SK-N-SH (cell line): ENCODE results near the gene SYNE3. TPM values are rescaled to one million over a fixed set of nuclear protein-coding genes. Genes with fewer than 3 reads are reported as not detected.

ENCODE experiments used
- CTCF ChIA-PET: fragments of 300-600, 350-600 bp; formaldehyde crosslinking; extraction: SDS; loops from one replicate; lab custom pipeline; 2021; lab: Yijun Ruan, JAX
- POLR2A ChIA-PET: fragments of 350-600 bp; sonication (Branson Sonifier 250); formaldehyde crosslinking; extraction: SDS; loops from one replicate; lab custom pipeline; 2020; ENCODE audit warnings: antibody characterized with exemption, inconsistent platforms; lab: Yijun Ruan, JAX
- DNase-seq: peaks from one replicate; pipeline ENCODE4 v3.0.0; 2012
- H2AFZ ChIP-seq: fragments of 200-600 bp; sonication (generic); 2 replicates; pipeline ENCODE4 v1.8.1; 2016; ENCODE audit warnings: antibody characterized with exemption, mild to moderate bottlenecking, low read depth
- H3F3A ChIP-seq: fragments of 200-600 bp; sonication (generic); replicated peaks from 2 replicates; pipeline ENCODE3; 2016; ENCODE audit warnings: antibody characterized with exemption, mild to moderate bottlenecking; ENCODE audit not compliant: insufficient read depth
- H3K27ac ChIP-seq, 2 experiments: fragments of 200-500 bp in 1 of 2; fragments of 200-600 bp in 1 of 2; sonication (Bioruptor generic) in 1 of 2; sonication (generic), shearing (Covaris generic) in 1 of 2; 2 replicates each; pipeline versions ENCODE4 v1.5.1 to v1.6.1; 2014 to 2016; ENCODE audit warnings: low read depth in 2 of 2, inconsistent platforms in 1 of 2, low read length in 1 of 2, mild to moderate bottlenecking in 1 of 2, mixed read lengths in 1 of 2
- H3K27me3 ChIP-seq: fragments of 200-600 bp; sonication (generic), shearing (Covaris generic); 2 replicates; pipeline ENCODE4 v1.6.1; 2016; ENCODE audit warnings: mixed run types; ENCODE audit not compliant: insufficient read depth
- H3K36me3 ChIP-seq, 2 experiments: fragments of 200-500 bp in 1 of 2; fragments of 200-600 bp in 1 of 2; sonication (Bioruptor generic) in 1 of 2; sonication (generic) in 1 of 2; replicated peaks in 1 of 2; 2 replicates each; pipeline versions ENCODE3 to v1.5.1; 2014 to 2016; ENCODE audit warnings: low read length in 1 of 2, mild to moderate bottlenecking in 1 of 2; ENCODE audit not compliant: insufficient read depth in 2 of 2, control insufficient read depth in 1 of 2
- H3K4me1 ChIP-seq, 2 experiments: fragments of 200-500 bp in 1 of 2; fragments of 200-600 bp in 1 of 2; sonication (Bioruptor generic) in 1 of 2; sonication (generic), shearing (Covaris generic) in 1 of 2; 2 replicates each; pipeline versions ENCODE4 v1.5.1 to v1.6.1; 2014 to 2016; ENCODE audit warnings: low read depth in 1 of 2, low read length in 1 of 2, mixed run types in 1 of 2; ENCODE audit not compliant: insufficient read depth in 2 of 2, control insufficient read depth in 1 of 2
- H3K4me2 ChIP-seq: fragments of 200-600 bp; sonication (generic), shearing (Covaris generic); 2 replicates; pipeline ENCODE4 v1.6.1; 2017; ENCODE audit warnings: mixed run types
- H3K4me3 ChIP-seq, 2 experiments: fragments of 200-500 bp in 1 of 2; fragments of 200-600 bp in 1 of 2; sonication (Bioruptor generic) in 1 of 2; sonication (generic), shearing (Covaris generic) in 1 of 2; 2 replicates each; pipeline versions ENCODE4 v1.5.1 to v1.8.1; 2014 to 2016; ENCODE audit warnings: low read depth in 2 of 2, inconsistent platforms in 1 of 2, low read length in 1 of 2, mild to moderate bottlenecking in 1 of 2, mixed read lengths in 1 of 2, moderate library complexity in 1 of 2
- H3K79me2 ChIP-seq: fragments of 200-600 bp; sonication (generic); 2 replicates; pipeline ENCODE4 v1.8.1; 2017; ENCODE audit warnings: mild to moderate bottlenecking; ENCODE audit not compliant: insufficient read depth
- H3K9ac ChIP-seq: fragments of 200-600 bp; sonication (generic); 2 replicates; pipeline ENCODE4 v1.6.1; 2017; ENCODE audit warnings: mixed run types
- H3K9me2 ChIP-seq: fragments of 200-600 bp; sonication (generic); 2 replicates; pipeline ENCODE4 v1.6.1; 2017; ENCODE audit warnings: mixed run types
- H3K9me3 ChIP-seq: fragments of 200-600 bp; sonication (generic); 2 replicates; pipeline ENCODE4 v1.6.1; 2017; ENCODE audit warnings: mixed run types, mild to moderate bottlenecking, moderate library complexity
- H4K20me1 ChIP-seq: fragments of 200-600 bp; sonication (generic); 2 replicates; pipeline ENCODE4 v1.6.1; 2017; ENCODE audit warnings: mild to moderate bottlenecking, mixed run types; ENCODE audit not compliant: insufficient read depth
- EZH2phosphoT487 ChIP-seq: fragments of 200-600 bp; sonication (generic); IDR thresholded peaks from 2 replicates; pipeline ENCODE4 v1.6.1; 2017; ENCODE audit warnings: low read depth, mixed run types, mild to moderate bottlenecking, antibody characterized with exemption, moderate library complexity, borderline replicate concordance
- JUND ChIP-seq: IDR thresholded peaks from 2 replicates; pipeline ENCODE4 v1.4.0; 2012
- MXI1 ChIP-seq: IDR thresholded peaks from 2 replicates; pipeline ENCODE4 v1.6.1; 2012; ENCODE audit warnings: mild to moderate bottlenecking, low read depth, low read length, improper control_type of control experiment
- NFIC ChIP-seq: IDR thresholded peaks from 2 replicates; pipeline ENCODE4 v1.4.0; 2012; ENCODE audit warnings: borderline replicate concordance
- RCOR1 ChIP-seq: fragments of 150-350 bp; IDR thresholded peaks from 2 replicates; pipeline ENCODE4 v1.6.1; 2017; ENCODE audit warnings: antibody characterized with exemption, low read length
- RXRA ChIP-seq: IDR thresholded peaks from 2 replicates; pipeline ENCODE4 v1.4.0; 2012; ENCODE audit warnings: low read depth, mild to moderate bottlenecking, borderline replicate concordance
- WGBS: methylation state at CpG from one replicate; pipeline ENCODE4 v1.1.6; 2017; ENCODE audit warnings: low lambda C conversion rate; 5-methylcytosine and 5-hydroxymethylcytosine counted together
- polyA plus RNA-seq, 3 experiments: library from polyadenylated mRNA; depleted of rRNA; stranded (reverse); fragments of >200 nt; gene quantifications; 2 replicates each; pipeline ENCODE4 v1.2.3, GENCODE V29; 2012
- TF ChIP-seq, protein P1 (sequence below): IDR thresholded peaks from 2 replicates; pipeline ENCODE4 v1.4.0; 2012; ENCODE audit warnings: low read depth
- TF ChIP-seq, protein P2 (sequence below): IDR thresholded peaks from 2 replicates; pipeline ENCODE4 v1.4.0; 2012; ENCODE audit warnings: low read depth, borderline replicate concordance
- TF ChIP-seq, protein P3 (sequence below): fragments of 150-350 bp; IDR thresholded peaks from 2 replicates; pipeline ENCODE4 v1.6.1; 2017; ENCODE audit warnings: antibody characterized with exemption, low read length, low read depth, borderline replicate concordance
- TF ChIP-seq, protein P4 (sequence below): fragments of 200-600 bp; sonication (generic); IDR thresholded peaks from 2 replicates; pipeline ENCODE4 v1.6.1; 2017; ENCODE audit warnings: antibody characterized with exemption, mild to moderate bottlenecking, moderate library complexity
- TF ChIP-seq, protein P5 (sequence below): IDR thresholded peaks from 2 replicates; pipeline ENCODE4 v1.4.0; 2012; ENCODE audit warnings: low read depth, borderline replicate concordance

The SYNE3 gene
- polyA plus RNA-seq, 1 of the 3 experiments (the other 2 are of a cell fraction) = 2.0 TPM

DNA sequence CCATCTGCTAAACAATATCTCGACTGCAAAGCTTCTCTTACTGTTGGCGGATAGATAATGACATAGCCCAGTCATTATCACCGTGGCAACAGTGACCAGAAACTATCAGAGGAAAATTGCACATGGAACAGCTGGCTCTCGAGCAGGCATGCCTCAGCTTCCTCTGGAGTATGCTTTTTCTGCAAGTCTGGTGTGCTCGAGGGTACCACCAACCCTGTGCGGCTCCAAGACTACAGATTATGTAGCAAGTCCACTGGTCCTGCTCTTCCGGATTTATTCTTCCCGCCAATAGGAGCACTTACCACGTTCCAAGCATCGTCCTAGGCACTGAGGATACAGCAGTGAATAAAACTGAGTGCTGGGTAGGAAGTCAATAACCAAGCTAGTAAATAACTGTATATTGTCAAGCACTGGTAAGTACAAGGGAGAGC lies 17.0 kb upstream of the SYNE3 start:
- peaks cover 91% of the 10 kb centered on the region for H3K79me2 ChIP-seq
- peaks cover 37% of the 10 kb centered on the region for H4K20me1 ChIP-seq
- TF ChIP-seq MXI1 (peak; percentile 99), JUND (no peak), EZH2phosphoT487 (no peak), RCOR1 (peak; percentile 41; the same call in 1 of the 2 replicates), RXRA (no peak), NFIC (no peak)
- TF ChIP-seq, protein P1, sequence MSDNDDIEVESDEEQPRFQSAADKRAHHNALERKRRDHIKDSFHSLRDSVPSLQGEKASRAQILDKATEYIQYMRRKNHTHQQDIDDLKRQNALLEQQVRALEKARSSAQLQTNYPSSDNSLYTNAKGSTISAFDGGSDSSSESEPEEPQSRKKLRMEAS = 0 out of 2 replicates have a peak, but pooled peaks have one; percentile 14
- TF ChIP-seq, protein P2, sequence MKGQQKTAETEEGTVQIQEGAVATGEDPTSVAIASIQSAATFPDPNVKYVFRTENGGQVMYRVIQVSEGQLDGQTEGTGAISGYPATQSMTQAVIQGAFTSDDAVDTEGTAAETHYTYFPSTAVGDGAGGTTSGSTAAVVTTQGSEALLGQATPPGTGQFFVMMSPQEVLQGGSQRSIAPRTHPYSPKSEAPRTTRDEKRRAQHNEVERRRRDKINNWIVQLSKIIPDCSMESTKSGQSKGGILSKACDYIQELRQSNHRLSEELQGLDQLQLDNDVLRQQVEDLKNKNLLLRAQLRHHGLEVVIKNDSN = no peak
- TF ChIP-seq, protein P3, sequence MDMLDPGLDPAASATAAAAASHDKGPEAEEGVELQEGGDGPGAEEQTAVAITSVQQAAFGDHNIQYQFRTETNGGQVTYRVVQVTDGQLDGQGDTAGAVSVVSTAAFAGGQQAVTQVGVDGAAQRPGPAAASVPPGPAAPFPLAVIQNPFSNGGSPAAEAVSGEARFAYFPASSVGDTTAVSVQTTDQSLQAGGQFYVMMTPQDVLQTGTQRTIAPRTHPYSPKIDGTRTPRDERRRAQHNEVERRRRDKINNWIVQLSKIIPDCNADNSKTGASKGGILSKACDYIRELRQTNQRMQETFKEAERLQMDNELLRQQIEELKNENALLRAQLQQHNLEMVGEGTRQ = no peak
- TF ChIP-seq, protein P4, sequence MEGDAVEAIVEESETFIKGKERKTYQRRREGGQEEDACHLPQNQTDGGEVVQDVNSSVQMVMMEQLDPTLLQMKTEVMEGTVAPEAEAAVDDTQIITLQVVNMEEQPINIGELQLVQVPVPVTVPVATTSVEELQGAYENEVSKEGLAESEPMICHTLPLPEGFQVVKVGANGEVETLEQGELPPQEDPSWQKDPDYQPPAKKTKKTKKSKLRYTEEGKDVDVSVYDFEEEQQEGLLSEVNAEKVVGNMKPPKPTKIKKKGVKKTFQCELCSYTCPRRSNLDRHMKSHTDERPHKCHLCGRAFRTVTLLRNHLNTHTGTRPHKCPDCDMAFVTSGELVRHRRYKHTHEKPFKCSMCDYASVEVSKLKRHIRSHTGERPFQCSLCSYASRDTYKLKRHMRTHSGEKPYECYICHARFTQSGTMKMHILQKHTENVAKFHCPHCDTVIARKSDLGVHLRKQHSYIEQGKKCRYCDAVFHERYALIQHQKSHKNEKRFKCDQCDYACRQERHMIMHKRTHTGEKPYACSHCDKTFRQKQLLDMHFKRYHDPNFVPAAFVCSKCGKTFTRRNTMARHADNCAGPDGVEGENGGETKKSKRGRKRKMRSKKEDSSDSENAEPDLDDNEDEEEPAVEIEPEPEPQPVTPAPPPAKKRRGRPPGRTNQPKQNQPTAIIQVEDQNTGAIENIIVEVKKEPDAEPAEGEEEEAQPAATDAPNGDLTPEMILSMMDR = no peak
- TF ChIP-seq, protein P5, sequence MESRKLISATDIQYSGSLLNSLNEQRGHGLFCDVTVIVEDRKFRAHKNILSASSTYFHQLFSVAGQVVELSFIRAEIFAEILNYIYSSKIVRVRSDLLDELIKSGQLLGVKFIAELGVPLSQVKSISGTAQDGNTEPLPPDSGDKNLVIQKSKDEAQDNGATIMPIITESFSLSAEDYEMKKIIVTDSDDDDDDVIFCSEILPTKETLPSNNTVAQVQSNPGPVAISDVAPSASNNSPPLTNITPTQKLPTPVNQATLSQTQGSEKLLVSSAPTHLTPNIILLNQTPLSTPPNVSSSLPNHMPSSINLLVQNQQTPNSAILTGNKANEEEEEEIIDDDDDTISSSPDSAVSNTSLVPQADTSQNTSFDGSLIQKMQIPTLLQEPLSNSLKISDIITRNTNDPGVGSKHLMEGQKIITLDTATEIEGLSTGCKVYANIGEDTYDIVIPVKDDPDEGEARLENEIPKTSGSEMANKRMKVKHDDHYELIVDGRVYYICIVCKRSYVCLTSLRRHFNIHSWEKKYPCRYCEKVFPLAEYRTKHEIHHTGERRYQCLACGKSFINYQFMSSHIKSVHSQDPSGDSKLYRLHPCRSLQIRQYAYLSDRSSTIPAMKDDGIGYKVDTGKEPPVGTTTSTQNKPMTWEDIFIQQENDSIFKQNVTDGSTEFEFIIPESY = no peak
- peaks cover 23 to 39% of the 10 kb centered on the region in 2 experiments for H3K4me1 ChIP-seq
- ChIA-PET CTCF (interaction anchor here (0.6 to 15.5 kb wide), 8 partner anchors 13 to 1167 kb away, joined by 3 to 254 read pairs (median 4); no protein-coding TSS in a partner anchor), POLR2A (interaction anchor here (1.0 to 2.7 kb wide), 5 partner anchors 11 to 214 kb away, joined by 3 to 10 read pairs (median 4); partner anchors contain the start of gene CLMN)
- no peaks in the 10 kb centered on the region for H3K27me3 ChIP-seq
- H2AFZ ChIP-seq = no peak overlapping the region
- H3K4me3 ChIP-seq = peak overlapping the region; percentile 91 to 95
- H3K9me2 ChIP-seq = no peaks in the 10 kb centered on the region
- peak overlapping the region; percentile 87 to 94; a peak in 3 of 4 replicates for H3K27ac ChIP-seq
- peaks cover 18 to 21% of the 10 kb centered on the region in 2 experiments for H3K36me3 ChIP-seq
- DNase-seq = peak; percentile 55
- no peaks in the 10 kb centered on the region for H3K9me3 ChIP-seq
- peaks cover 5% of the 10 kb centered on the region for H3F3A ChIP-seq
- WGBS = 1% methylated on average over 10 of the region's 10 CpGs
- peak overlapping the region; percentile 95 for H3K4me2 ChIP-seq
- H3K9ac ChIP-seq = peak overlapping the region; percentile 87
